H1 (cell line): ENCODE measurements around the gene UBN1. TPM values are rescaled to one million over a fixed set of nuclear protein-coding genes. Genes with fewer than 3 reads are reported as not detected.

Experiments
- CTCF ChIA-PET: fragments of 300-600 bp; sonication (Branson Sonifier 250); formaldehyde crosslinking; loops from one replicate; lab custom pipeline; 2021; ENCODE audit not compliant: partially characterized antibody; lab: Charles Lee
- POLR2A ChIA-PET: fragments of 300-600 bp; sonication (Branson Sonifier 250); formaldehyde crosslinking; loops from one replicate; lab custom pipeline; 2021; ENCODE audit warnings: inconsistent platforms; ENCODE audit not compliant: partially characterized antibody; lab: Charles Lee
- DNase-seq, 2 experiments: peaks; one replicate each; pipeline versions ENCODE4 v3.0.0 to v3.0.0-alpha.2; 2010 to 2022; ENCODE audit warnings: low spot score in 2 of 2, low read depth in 1 of 2, mixed read lengths in 1 of 2
- FAIRE-seq: peaks from 2 replicates; lab custom pipeline; 2011; peaks lifted over from hg19 to GRCh38; lab: Jason Lieb, UNC
- H2AFZ ChIP-seq: 2 replicates; pipeline ENCODE4 v1.8.1; 2012; ENCODE audit warnings: low read length, inconsistent platforms
- H2AK5ac ChIP-seq: 2 replicates; pipeline ENCODE4 v1.6.1; 2013; ENCODE audit warnings: low read depth, low read length
- H2BK120ac ChIP-seq: replicated peaks from 2 replicates; pipeline ENCODE3; 2013; ENCODE audit warnings: low read depth, low read length, inconsistent platforms
- H2BK12ac ChIP-seq: 2 replicates; pipeline ENCODE4 v1.6.1; 2013; ENCODE audit warnings: low read depth, low read length
- H2BK15ac ChIP-seq: 2 replicates; pipeline ENCODE4 v1.6.1; 2013; ENCODE audit warnings: low read length
- H2BK20ac ChIP-seq: 2 replicates; pipeline ENCODE4 v1.6.1; 2013; ENCODE audit warnings: low read length
- H2BK5ac ChIP-seq: 2 replicates; pipeline ENCODE4 v1.6.1; 2013; ENCODE audit warnings: low read depth, low read length
- H3K14ac ChIP-seq: 2 replicates; pipeline ENCODE4 v1.6.1; 2013; ENCODE audit warnings: inconsistent platforms; ENCODE audit not compliant: insufficient read length
- H3K18ac ChIP-seq: 2 replicates; pipeline ENCODE4 v1.6.1; 2013; ENCODE audit warnings: low read length; ENCODE audit errors: extremely low read depth
- H3K23ac ChIP-seq: 2 replicates; pipeline ENCODE4 v1.6.1; 2013; ENCODE audit warnings: inconsistent platforms; ENCODE audit not compliant: insufficient read length
- H3K23me2 ChIP-seq: 2 replicates; pipeline ENCODE4 v1.6.1; 2013; ENCODE audit warnings: low read depth, low read length
- H3K27ac ChIP-seq: 2 replicates; pipeline ENCODE4 v1.6.1; 2011; ENCODE audit warnings: low read depth, low read length, inconsistent platforms
- H3K27me3 ChIP-seq, 4 experiments: replicated peaks in 1 of 4; 1 replicate in 1 of 4; 2 replicates in 3 of 4; pipeline versions ENCODE4 v1.6.1 to v1.8.1; 2011 to 2013; ENCODE audit warnings: low read length in 3 of 4, mild to moderate bottlenecking in 3 of 4, inconsistent platforms in 2 of 4, mixed read lengths in 2 of 4, moderate library complexity in 1 of 4; ENCODE audit not compliant: control insufficient read depth in 3 of 4, insufficient read depth in 3 of 4; ENCODE audit errors: extremely low read depth in 1 of 4
- H3K36me3 ChIP-seq, 4 experiments: 2 replicates each; pipeline versions ENCODE4 v1.6.1 to v1.8.1; 2011 to 2013; ENCODE audit warnings: mild to moderate bottlenecking in 4 of 4, low read length in 3 of 4, moderate library complexity in 2 of 4, control low read depth in 1 of 4, inconsistent platforms in 1 of 4; ENCODE audit not compliant: insufficient read depth in 4 of 4, control insufficient read depth in 2 of 4
- H3K4ac ChIP-seq: replicated peaks from 2 replicates; pipeline ENCODE3; 2013; ENCODE audit warnings: low read length, low read depth, mixed read lengths, inconsistent platforms; ENCODE audit not compliant: insufficient read length
- H3K4me1 ChIP-seq, 4 experiments: replicated peaks in 1 of 4; 1 replicate in 1 of 4; 2 replicates in 3 of 4; pipeline versions ENCODE4 v1.6.1 to v1.8.1; 2011 to 2013; ENCODE audit warnings: low read length in 3 of 4, inconsistent platforms in 2 of 4, mixed read lengths in 1 of 4; ENCODE audit not compliant: insufficient read depth in 4 of 4, control insufficient read depth in 3 of 4
- H3K4me2 ChIP-seq, 2 experiments: 2 replicates each; pipeline versions ENCODE4 v1.6.1 to v1.8.1; 2011 to 2013; ENCODE audit warnings: low read depth in 2 of 2, low read length in 2 of 2, control low read depth in 1 of 2, inconsistent platforms in 1 of 2, mild to moderate bottlenecking in 1 of 2; ENCODE audit not compliant: insufficient read depth in 1 of 2
- H3K4me3 ChIP-seq, 4 experiments: fragments of 200-600, 300-600 bp in 1 of 4; sonication (generic), shearing (Covaris generic), sonication (Bioruptor Twin) in 1 of 4; 2 replicates each; pipeline versions ENCODE4 v1.5.1 to v1.8.1; 2011 to 2016; ENCODE audit warnings: low read length in 4 of 4, low read depth in 3 of 4, control low read depth in 2 of 4, inconsistent platforms in 2 of 4, mild to moderate bottlenecking in 2 of 4, mixed read lengths in 1 of 4, moderate library complexity in 1 of 4; ENCODE audit not compliant: insufficient read depth in 2 of 4; ENCODE audit errors: extremely low read depth in 1 of 4
- H3K56ac ChIP-seq: replicated peaks from 2 replicates; pipeline ENCODE3; 2013; ENCODE audit warnings: low read depth, mild to moderate bottlenecking, mixed read lengths, low read length, inconsistent platforms; ENCODE audit not compliant: insufficient read length
- H3K79me1 ChIP-seq: 2 replicates; pipeline ENCODE4 v1.6.1; 2013; ENCODE audit warnings: low read depth, low read length, control low read depth
- H3K79me2 ChIP-seq, 2 experiments: 2 replicates each; pipeline versions ENCODE4 v1.6.1 to v1.8.1; 2012 to 2013; ENCODE audit warnings: low read length in 2 of 2, mild to moderate bottlenecking in 2 of 2, inconsistent platforms in 1 of 2; ENCODE audit not compliant: insufficient read depth in 2 of 2, control insufficient read depth in 1 of 2
- H3K9ac ChIP-seq, 4 experiments: replicated peaks in 1 of 4; 1 replicate in 1 of 4; 2 replicates in 3 of 4; pipeline versions ENCODE4 v1.6.1 to v1.8.1; 2011 to 2013; ENCODE audit warnings: low read depth in 3 of 4, low read length in 3 of 4, control low read depth in 2 of 4, mild to moderate bottlenecking in 2 of 4, moderate library complexity in 2 of 4, inconsistent platforms in 1 of 4; ENCODE audit errors: extremely low read depth in 1 of 4
- H3K9me3 ChIP-seq, 2 experiments: 2 replicates each; pipeline versions ENCODE4 v1.6.1 to v1.8.1; 2012 to 2013; ENCODE audit warnings: mild to moderate bottlenecking in 2 of 2, moderate library complexity in 2 of 2, control low read depth in 1 of 2, inconsistent platforms in 1 of 2, low read depth in 1 of 2, low read length in 1 of 2, mixed read lengths in 1 of 2; ENCODE audit not compliant: insufficient read depth in 2 of 2
- H4K20me1 ChIP-seq, 2 experiments: replicated peaks in 1 of 2; 2 replicates each; pipeline versions ENCODE3 to v1.8.1; 2011 to 2013; ENCODE audit warnings: inconsistent platforms in 2 of 2, low read length in 2 of 2, mild to moderate bottlenecking in 1 of 2; ENCODE audit not compliant: insufficient read depth in 2 of 2, control insufficient read depth in 1 of 2
- H4K5ac ChIP-seq: 2 replicates; pipeline ENCODE4 v1.6.1; 2013; ENCODE audit warnings: low read length, low read depth, mixed read lengths, inconsistent platforms; ENCODE audit not compliant: insufficient read length
- H4K8ac ChIP-seq: 2 replicates; pipeline ENCODE4 v1.8.0; 2013; ENCODE audit warnings: mild to moderate bottlenecking, moderate library complexity, low read length, inconsistent platforms; ENCODE audit not compliant: insufficient read depth; ENCODE audit errors: extremely low read depth
- H4K91ac ChIP-seq: replicated peaks from 2 replicates; pipeline ENCODE3; 2013; ENCODE audit warnings: low read length, mixed read lengths, inconsistent platforms; ENCODE audit not compliant: insufficient read length
- NRF1 ChIP-seq: IDR thresholded peaks from 2 replicates; pipeline ENCODE4 v1.6.1; 2011; ENCODE audit warnings: mild to moderate bottlenecking, low read depth, low read length, improper control_type of control experiment
- TEAD4 ChIP-seq: IDR thresholded peaks from 2 replicates; pipeline ENCODE4 v1.6.1; 2012; ENCODE audit warnings: low read depth, low read length, inconsistent platforms, mixed read lengths
- WGBS, 2 experiments: shearing (Covaris generic) in 1 of 2; methylation state at CpG; one replicate each; pipeline versions ENCODE4 v1.1.6 to v1.1.7; 2013 to 2015; ENCODE audit warnings: low lambda C conversion rate in 2 of 2, mixed read lengths in 2 of 2, inconsistent platforms in 1 of 2, low coverage in 1 of 2, missing lambda C conversion rate in 1 of 2; ENCODE audit not compliant: insufficient replicate concordance in 2 of 2, insufficient coverage in 1 of 2, insufficient read length in 1 of 2; ENCODE audit errors: extremely low coverage in 1 of 2, missing lambda C conversion rate in 1 of 2; 5-methylcytosine and 5-hydroxymethylcytosine counted together
- polyA plus RNA-seq, 7 experiments: library from polyadenylated mRNA; depleted of rRNA in 3 of 7; stranded (reverse) in 5 of 7; unstranded in 2 of 7; fragments of >200 nt in 5 of 7; fragments of 200-250 nt in 2 of 7; gene quantifications; 1 replicate in 5 of 7; 2 replicates in 1 of 7; 4 replicates in 1 of 7; pipeline versions ENCODE4 v1.2.1 to v1.2.3, GENCODE V29; 2011 to 2013; ENCODE audit warnings: missing spikeins in 2 of 7, mixed read lengths in 2 of 7
- total RNA-seq: library from RNA; stranded (reverse); fragmentation: NEBNext Ultra II Directional; extraction: Animal tissue kit (Norgen Biotek cat#: 25700); gene quantifications from 2 replicates; pipeline ENCODE4 v1.2.1, GENCODE V29; 2021

UBN1 gene
- total and polyA plus RNA-seq, 2 of the 8 experiments (the other 6 are each of a cell fraction or from before 2014, with no cell fraction given): 16.2 to 37.0 TPM

GRCh38 chr16:4924593-4925292, 77.5 kb downstream of the UBN1 start:
- Histone ChIP-seq H3K23me2 (no peaks in the 10 kb centered on the region), H4K8ac (no peak overlapping the region), H3K27ac (no peak overlapping the region), H4K5ac (no peak overlapping the region), H2BK15ac (no peak overlapping the region), H3K14ac (no peak overlapping the region), H3K4ac (no peak overlapping the region), H3K36me3 (peaks cover 0 to 8% (median 2%) of the 10 kb centered on the region in 4 experiments; a peak in 3 of 8 replicates), H2BK12ac (peak overlapping the region; percentile 95), H3K23ac (no peak overlapping the region), H2AK5ac (peak overlapping the region; percentile 24; the same call in 1 of the 2 replicates), H2BK5ac (peak overlapping the region; percentile 78; the same call in 1 of the 2 replicates), H3K18ac (no peak overlapping the region), H2BK120ac (no peak overlapping the region), H3K56ac (no peak overlapping the region), H2BK20ac (no peak overlapping the region), H3K27me3 (no peaks in the 10 kb centered on the region; a peak in 1 of 7 replicates), H4K20me1 (peaks cover 0 to 4% of the 10 kb centered on the region in 2 experiments), H3K4me3 (no peak overlapping the region), H3K9ac (no peak overlapping the region), H3K4me1 (peaks cover 0 to 8% (median 3%) of the 10 kb centered on the region in 4 experiments; a peak in 4 of 7 replicates), H3K4me2 (peak overlapping the region; percentile 14 to 36; a peak in 2 of 4 replicates), H4K91ac (peak overlapping the region; percentile 2), H3K9me3 (peaks cover 4 to 5% of the 10 kb centered on the region in 2 experiments; a peak in 2 of 4 replicates), H3K79me2 (peaks cover 0 to 6% of the 10 kb centered on the region in 2 experiments; a peak in 2 of 4 replicates), H3K79me1 (peaks cover 4% of the 10 kb centered on the region), H2AFZ (no peak overlapping the region)
- FAIRE-seq (no peak), DNase-seq (no peak)
- no peak for TF ChIP-seq NRF1
- TF ChIP-seq TEAD4: peak; percentile 93
- WGBS, 2 experiments: 76% methylated on average over 12 of the region's 12 CpGs; no CpG with 5 or more reads in 1 of the 2 experiments
- ChIA-PET POLR2A (interaction anchor here (1.4 to 3.0 kb wide), 2 partner anchors 9 to 11 kb away, joined by 3 to 11 read pairs; no protein-coding TSS in a partner anchor), CTCF (interaction anchor here (1.5 kb wide), 1 partner anchor 13 kb away, joined by 4 read pairs; no protein-coding TSS in a partner anchor)
